Psoas muscle (tissue), 8 donors: ENCODE measurements around the gene SATB2. TPM values are rescaled to one million over a fixed set of nuclear protein-coding genes. Genes with fewer than 3 reads are reported as not detected.

Experiments
- ATAC-seq, 4 donors: fragments of 200-7000 bp; cut with Tn5 transposase; one replicate each; pipeline ENCODE4 v1.9.1; 2020; ENCODE audit warnings: moderate library complexity in 3 of 4, mild to moderate bottlenecking in 2 of 4
- DNase-seq, 2 donors: peaks; one replicate each; pipeline ENCODE4 v3.0.0-alpha.2; 2020
- H3K27ac ChIP-seq: fragments of 200-600 bp; one replicate; pipeline ENCODE4 v1.8.0; 2022
- H3K27me3 ChIP-seq, 3 donors: fragments of 200-600 bp in 1 of 3; one replicate each; pipeline versions ENCODE4 v1.6.1 to v1.8.0; 2013 to 2022; ENCODE audit warnings: low read length in 2 of 3, mild to moderate bottlenecking in 2 of 3, moderate library complexity in 1 of 3; ENCODE audit not compliant: insufficient read depth in 3 of 3
- H3K36me3 ChIP-seq, 2 donors: fragments of 200-600 bp in 1 of 2; one replicate each; pipeline versions ENCODE4 v1.6.1 to v1.8.0; 2013 to 2022; ENCODE audit warnings: low read depth in 1 of 2, mild to moderate bottlenecking in 1 of 2, moderate library complexity in 1 of 2; ENCODE audit not compliant: insufficient read depth in 1 of 2
- H3K4me1 ChIP-seq: fragments of 200-600 bp; one replicate; pipeline ENCODE4 v1.8.0; 2022
- H3K4me3 ChIP-seq: fragments of 200-600 bp; one replicate; pipeline ENCODE4 v1.8.0; 2022; ENCODE audit warnings: mild to moderate bottlenecking
- H3K9me3 ChIP-seq: fragments of 200-600 bp; one replicate; pipeline ENCODE4 v1.8.0; 2022
- CTCF ChIP-seq: fragments of 200-600 bp; IDR thresholded peaks from one replicate; pipeline ENCODE4 v1.8.0; 2022; ENCODE audit warnings: antibody characterized with exemption
- WGBS, 3 donors: extraction: QIAGEN DNeasy Blood & Tissue Kit; methylation state at CpG; one replicate each; pipeline versions ENCODE4 v1.1.6 to v1.1.7; 2013; 5-methylcytosine and 5-hydroxymethylcytosine counted together
- intact Hi-C, 2 donors: fragments of 100-400 bp; cut with DNase I; formaldehyde crosslinking; loops; one replicate each; pipeline versions ENCODE4 v1.11.0 to v1.14.2; 2022
- polyA plus RNA-seq, 3 donors: library from polyadenylated mRNA; stranded (reverse); fragments of 200-250 nt; gene quantifications; one replicate each; pipeline ENCODE4 v1.2.3, GENCODE V29; 2013
- total RNA-seq, 4 donors: library from RNA; stranded (reverse); fragmentation: NEBNext Ultra II Directional in 2 of 4; extraction: Animal tissue kit (Norgen Biotek cat#: 25700) in 2 of 4; gene quantifications; one replicate each; pipeline versions ENCODE4 v1.2.1 to v1.2.4, GENCODE V29; 2021 to 2023
- donor health status: healthy with polysubstance abuse.
- donor health status: DM: no; HTN: no; CAD: no; lungs with moderate emphysema.
- donor health status: Bipolar disorder and iron deficiency.
- donor health status: healthy.
- donor health status: DM: yes; HTN: yes; CAD: no.
- donor health status: DM: no; HTN: no; CAD: no.
- donor health status: DM: no; HTN: no; CAD: no.
- donor health status: DM: yes; HTN: yes; CAD: no.

Gene SATB2
- total and polyA plus RNA-seq, 7 donors = 0.46 to 2.4 (median 1.6) TPM

GRCh38 chr2:199455545-199456382, 2.0 kb downstream of the SATB2 start:
- ATAC-seq (no peak), DNase-seq (peak; percentile 27 to 62)
- peak overlapping the region; percentile 91 for H3K4me3 ChIP-seq
- no peak overlapping the region for H3K27ac ChIP-seq
- 6 to 10% (median 7%) methylated on average over 48 to 55 of the region's 55 CpGs for WGBS, 3 donors
- intact Hi-C loops = no loop called here
- TF ChIP-seq CTCF = no peak
- H3K36me3 ChIP-seq = no peaks in the 10 kb centered on the region
- peaks cover 4 to 76% (median 21%) of the 10 kb centered on the region in 3 donors for H3K27me3 ChIP-seq
- H3K4me1 ChIP-seq = peaks cover 8% of the 10 kb centered on the region
- H3K9me3 ChIP-seq = no peaks in the 10 kb centered on the region

- no peak overlapping the region for H3K4me3 ChIP-seq
- intact Hi-C loops = no loop called here
- H3K27ac ChIP-seq = no peak overlapping the region
- no peaks in the 10 kb centered on the region for H3K36me3 ChIP-seq
- H3K27me3 ChIP-seq = peaks cover 4 to 70% (median 21%) of the 10 kb centered on the region in 3 donors
- DNase-seq (no peak), ATAC-seq (no peak)
- TF ChIP-seq CTCF = no peak
- H3K9me3 ChIP-seq = no peaks in the 10 kb centered on the region
- 68 to 78% (median 69%) methylated on average over 7 of the region's 7 CpGs for WGBS, 3 donors
- H3K4me1 ChIP-seq = peaks cover 6% of the 10 kb centered on the region
These were observed 2.6 kb downstream of the SATB2 start for GRCh38 chr2:199455210-199455544.

GRCh38 chr2:199452991-199453379, 4.8 kb downstream of the SATB2 start:
- Histone ChIP-seq H3K27me3 (peaks cover 9 to 71% (median 18%) of the 10 kb centered on the region in 3 donors), H3K36me3 (no peaks in the 10 kb centered on the region), H3K4me1 (peaks cover 4% of the 10 kb centered on the region), H3K27ac (no peak overlapping the region), H3K4me3 (no peak overlapping the region), H3K9me3 (no peaks in the 10 kb centered on the region)
- TF ChIP-seq CTCF = no peak
- no peak for DNase-seq
- intact Hi-C loops = no loop called here
- no peak for ATAC-seq

- DNase-seq = no peak
- TF ChIP-seq CTCF = no peak
- Histone ChIP-seq H3K4me3 (no peak overlapping the region), H3K27me3 (peaks cover 9 to 66% (median 14%) of the 10 kb centered on the region in 3 donors), H3K9me3 (no peaks in the 10 kb centered on the region), H3K36me3 (no peaks in the 10 kb centered on the region), H3K4me1 (peaks cover 4% of the 10 kb centered on the region), H3K27ac (no peak overlapping the region)
- WGBS, 3 donors = 67 to 86% (median 85%) methylated on average over 2 of the region's 2 CpGs
- intact Hi-C loops = no loop called here
- ATAC-seq = no peak
These were observed 5.3 kb downstream of the SATB2 start for GRCh38 chr2:199452260-199452990.
